Limb (tissue), 2 donors: Measurements from ENCODE around the gene BDKRB1.
"Not testable (repeated sequence)": the region's sequence is repeated elsewhere in the genome, so short reads cannot be mapped to it uniquely, and the experiment has no call there.

Experiments
- DNase-seq, 2 donors: peaks; one replicate each; pipeline ENCODE4 v3.0.0-alpha.2; 2016; ENCODE audit errors: extremely low spot score in 2 of 2

The BDKRB1 gene

GRCh38 chr14:96233661-96234060 is 22.3 kb upstream of the BDKRB1 start:
- DNase-seq = no peak

GRCh38 chr14:96235426-96235825 is 20.6 kb upstream of the BDKRB1 start:
- no peak for DNase-seq

GRCh38 chr14:96237641-96238040 is 18.4 kb upstream of the BDKRB1 start:
- DNase-seq = no peak

GRCh38 chr14:96238676-96239265 is 17.2 kb upstream of the BDKRB1 start:
- DNase-seq = no peak

GRCh38 chr14:96239711-96240141 is 16.3 kb upstream of the BDKRB1 start:
- DNase-seq = no peak

GRCh38 chr14:96240641-96241040 is 15.4 kb upstream of the BDKRB1 start:
- no peak for DNase-seq

- no peak for DNase-seq
Observed at GRCh38 chr14:96242126-96242525, 13.9 kb upstream of the BDKRB1 start.

GRCh38 chr14:96243785-96244184 is 12.2 kb upstream of the BDKRB1 start:
- no peak for DNase-seq

- not testable (repeated sequence) for DNase-seq
Observed at GRCh38 chr14:96245074-96245473, 10.9 kb upstream of the BDKRB1 start.

GRCh38 chr14:96245710-96246538 is 10.1 kb upstream of the BDKRB1 start:
- DNase-seq = no peak

- DNase-seq = no peak
Observed at GRCh38 chr14:96246539-96246847, 9.5 kb upstream of the BDKRB1 start.

- no peak for DNase-seq
Observed at GRCh38 chr14:96247031-96247430, 9.0 kb upstream of the BDKRB1 start.

GRCh38 chr14:96249029-96249428 is 7.0 kb upstream of the BDKRB1 start:
- DNase-seq = no peak

GRCh38 chr14:96250485-96250884 is 5.5 kb upstream of the BDKRB1 start:
- DNase-seq = no peak

GRCh38 chr14:96251656-96252155 is 4.3 kb upstream of the BDKRB1 start:
- no peak for DNase-seq

- no peak for DNase-seq
Observed at GRCh38 chr14:96252323-96252998, 3.5 kb upstream of the BDKRB1 start.

- no peak for DNase-seq
Observed at GRCh38 chr14:96252999-96253539, 2.9 kb upstream of the BDKRB1 start.

GRCh38 chr14:96254687-96255086 is 1.3 kb upstream of the BDKRB1 start:
- DNase-seq = no peak

- DNase-seq = no peak
Observed at GRCh38 chr14:96256407-96256806, 397 bp downstream of the BDKRB1 start.

- no peak for DNase-seq
Observed at GRCh38 chr14:96257056-96257455, 1.0 kb downstream of the BDKRB1 start.

GRCh38 chr14:96257900-96258299 is 1.9 kb downstream of the BDKRB1 start:
- DNase-seq = no peak

GRCh38 chr14:96260341-96260821 is 4.4 kb downstream of the BDKRB1 start:
- DNase-seq = no peak
